ENCODE results near the gene SH3BP5. TPM values are rescaled to one million over a fixed set of nuclear protein-coding genes. Genes with fewer than 3 reads are reported as not detected.

Gene SH3BP5
- total RNA-seq, 2 donors from 2014 or later = 2.6 to 18.9 TPM

- no peak for DNase-seq (ENCODE audit: low spot score in 2 of 2)
- Mint-ChIP-seq H3K27ac (no peak overlapping the region), H3K9me3 (no peaks in the 10 kb centered on the region), H3K36me3 (no peaks in the 10 kb centered on the region)
- no peak for ATAC-seq
These were observed 15.4 kb downstream of the SH3BP5 start for GRCh38 chr3:15316998-15317435.

- ATAC-seq (no peak), DNase-seq (ENCODE audit: low spot score in 2 of 2) (no peak)
- Mint-ChIP-seq H3K9me3 (no peaks in the 10 kb centered on the region), H3K36me3 (no peaks in the 10 kb centered on the region), H3K27ac (no peak overlapping the region)
These were observed 17.4 kb downstream of the SH3BP5 start for GRCh38 chr3:15315003-15315402.

GRCh38 chr3:15314276-15314675 is 18.1 kb downstream of the SH3BP5 start:
- ATAC-seq = no peak
- no peak for DNase-seq (ENCODE audit: low spot score in 2 of 2)

GRCh38 chr3:15313461-15313860 is 18.9 kb downstream of the SH3BP5 start:
- H3K36me3 Mint-ChIP-seq = no peaks in the 10 kb centered on the region
- H3K27ac Mint-ChIP-seq = no peak overlapping the region
- no peaks in the 10 kb centered on the region for H3K9me3 Mint-ChIP-seq
- ATAC-seq (no peak), DNase-seq (ENCODE audit: low spot score in 2 of 2) (no peak)

More at GRCh38 chr3:15314276-15314675, 18.1 kb downstream of the SH3BP5 start:
- Mint-ChIP-seq H3K9me3 (no peaks in the 10 kb centered on the region), H3K36me3 (no peaks in the 10 kb centered on the region), H3K27ac (peak overlapping the region in 1 of 2 donors; percentile 62)

DNA sequence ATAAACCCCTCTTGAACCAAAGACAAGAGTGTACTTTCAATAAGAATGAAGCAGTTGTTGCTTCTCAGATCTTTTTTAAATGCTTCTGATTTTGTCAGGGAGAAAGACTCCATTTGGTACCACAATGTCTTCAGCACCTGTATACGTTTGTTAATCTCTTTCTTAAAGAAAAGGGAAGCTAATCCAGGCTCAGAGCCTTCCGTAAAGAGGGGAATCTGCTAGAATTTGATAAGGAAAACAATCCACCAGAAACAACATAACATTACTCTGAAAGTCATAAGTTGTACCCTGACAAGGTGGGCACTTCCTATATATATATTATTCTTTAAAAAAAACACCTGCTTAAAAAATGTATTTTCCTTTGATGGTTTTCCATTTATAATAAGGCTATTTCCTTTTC is 19.8 kb downstream of the SH3BP5 start:
- no peak for DNase-seq (ENCODE audit: low spot score in 2 of 2)
- Mint-ChIP-seq H3K27ac (no peak overlapping the region), H3K9me3 (no peaks in the 10 kb centered on the region), H3K36me3 (no peaks in the 10 kb centered on the region)
- no peak for ATAC-seq

DNA sequence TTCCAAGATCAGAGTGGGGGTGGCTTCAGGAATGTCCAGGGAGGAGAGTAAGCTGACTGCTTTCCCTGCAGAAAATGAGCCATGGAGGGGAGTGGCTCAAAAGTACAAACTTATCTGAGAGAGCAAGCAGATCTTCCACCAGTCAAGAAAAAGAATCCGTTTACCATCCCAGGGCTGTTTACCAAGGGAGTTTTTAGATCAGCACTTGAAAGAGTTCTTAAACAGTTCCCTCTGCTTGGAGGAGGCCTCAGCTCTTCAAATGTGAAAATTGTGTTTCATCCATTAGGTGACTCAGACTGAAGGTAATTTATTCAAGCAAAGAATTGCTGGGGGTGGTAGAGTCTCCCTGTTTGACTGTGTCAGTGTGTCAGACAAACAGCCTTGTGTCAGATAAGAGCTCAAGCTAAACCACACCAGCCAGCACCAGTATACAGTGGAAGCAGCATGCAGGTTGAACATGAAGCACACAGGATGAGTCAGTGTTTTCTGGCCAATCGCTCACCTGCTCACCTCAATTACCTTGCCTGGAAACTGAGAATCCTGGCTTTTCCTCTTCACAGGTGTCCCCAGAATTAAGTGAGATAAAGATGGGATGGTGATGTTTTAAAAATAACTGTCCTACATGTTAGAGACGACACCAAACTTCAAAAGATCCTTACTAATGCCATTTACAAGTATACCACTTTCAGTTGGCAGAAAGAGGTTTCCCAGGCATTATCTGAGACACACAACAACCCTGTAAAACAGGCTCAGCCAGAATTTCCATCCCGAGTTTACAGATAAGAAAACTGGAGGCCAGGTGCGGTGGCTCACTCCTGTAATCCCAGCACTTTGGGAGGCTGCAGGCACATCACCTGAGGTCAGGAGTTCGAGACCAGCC is 21.7 kb downstream of the SH3BP5 start:
- DNase-seq (ENCODE audit: low spot score in 2 of 2) (peak; percentile 64), ATAC-seq (peak; percentile 93 to 94)
- Mint-ChIP-seq H3K9me3 (no peaks in the 10 kb centered on the region), H3K27ac (peak overlapping the region; percentile 89 to 98), H3K36me3 (peaks cover 0 to 7% of the 10 kb centered on the region in 2 donors)

- DNase-seq (ENCODE audit: low spot score in 2 of 2) = peak in 1 of 2 donors; percentile 56
These were observed 22.6 kb downstream of the SH3BP5 start for GRCh38 chr3:15309662-15310335.

GRCh38 chr3:15307580-15307979 is 24.8 kb downstream of the SH3BP5 start:
- ATAC-seq (no peak), DNase-seq (ENCODE audit: low spot score in 2 of 2) (no peak)
- Mint-ChIP-seq H3K9me3 (peaks cover 0 to 5% of the 10 kb centered on the region in 2 donors), H3K27ac (no peak overlapping the region), H3K36me3 (peaks cover 8 to 30% of the 10 kb centered on the region in 2 donors)

More at GRCh38 chr3:15309662-15310335, 22.6 kb downstream of the SH3BP5 start:
- ATAC-seq = peak; percentile 71 to 72
- Mint-ChIP-seq H3K27ac (peak overlapping the region; percentile 89 to 98), H3K36me3 (peaks cover 0 to 15% of the 10 kb centered on the region in 2 donors), H3K9me3 (peaks cover 0 to 5% of the 10 kb centered on the region in 2 donors)

- Mint-ChIP-seq H3K27ac (no peak overlapping the region), H3K9me3 (peaks cover 0 to 5% of the 10 kb centered on the region in 2 donors), H3K36me3 (peaks cover 11 to 31% of the 10 kb centered on the region in 2 donors)
- no peak for DNase-seq (ENCODE audit: low spot score in 2 of 2)
- no peak for ATAC-seq
These were observed 25.4 kb downstream of the SH3BP5 start for GRCh38 chr3:15306979-15307359.

DNA sequence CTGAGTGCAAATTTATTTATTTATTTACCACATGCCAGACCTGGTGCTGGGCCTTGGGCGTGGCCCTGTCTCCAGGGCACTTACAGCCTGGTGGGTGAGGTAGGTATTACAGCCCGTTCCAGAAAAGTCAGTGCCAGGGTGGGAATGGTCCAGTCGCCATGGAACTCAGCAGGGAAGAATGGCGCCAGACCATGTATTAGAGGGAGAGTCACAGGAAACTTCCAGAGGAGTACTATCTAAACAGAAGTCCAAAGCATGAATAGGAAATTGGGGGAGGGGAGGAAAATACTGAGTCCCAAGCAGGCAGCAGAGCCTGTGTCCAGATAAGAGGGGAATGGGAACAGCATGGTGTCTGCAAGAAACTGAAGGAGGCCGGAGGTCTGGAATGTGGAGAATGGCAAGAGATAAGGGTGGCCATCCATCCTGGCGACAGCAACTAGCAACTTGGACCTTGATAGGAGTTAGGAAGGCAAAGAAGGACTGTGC is 27.0 kb downstream of the SH3BP5 start:
- ATAC-seq (no peak), DNase-seq (ENCODE audit: low spot score in 2 of 2) (no peak)
- peaks cover 19 to 43% of the 10 kb centered on the region in 2 donors for H3K36me3 Mint-ChIP-seq
- H3K27ac Mint-ChIP-seq = peak overlapping the region in 1 of 2 donors; percentile 75
- peaks cover 0 to 5% of the 10 kb centered on the region in 2 donors for H3K9me3 Mint-ChIP-seq

DNA sequence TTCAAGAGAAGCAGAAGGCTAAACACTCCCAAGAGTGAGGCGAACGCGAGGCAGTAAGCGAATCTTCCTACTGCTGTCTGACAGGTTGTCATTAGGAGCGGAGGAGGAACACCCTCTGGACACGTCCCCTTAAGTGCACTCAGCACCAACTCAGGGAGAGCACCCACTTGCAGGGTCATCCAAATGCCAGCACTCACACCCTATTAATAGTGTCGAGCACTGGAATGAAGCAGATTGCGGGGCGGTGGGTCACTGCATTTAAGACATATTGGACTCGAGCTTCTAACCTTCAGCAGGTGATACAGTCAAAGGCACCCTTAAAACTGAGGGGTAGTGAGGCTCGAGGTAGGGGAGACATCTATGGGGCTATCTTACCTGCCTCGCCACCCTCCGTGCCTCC is 28.7 kb downstream of the SH3BP5 start:
- H3K27ac Mint-ChIP-seq = no peak overlapping the region
- peaks cover under 1 to 6% of the 10 kb centered on the region in 2 donors for H3K9me3 Mint-ChIP-seq
- no peak for DNase-seq (ENCODE audit: low spot score in 2 of 2)
- ATAC-seq = no peak
- peaks cover 21 to 45% of the 10 kb centered on the region in 2 donors for H3K36me3 Mint-ChIP-seq

DNA sequence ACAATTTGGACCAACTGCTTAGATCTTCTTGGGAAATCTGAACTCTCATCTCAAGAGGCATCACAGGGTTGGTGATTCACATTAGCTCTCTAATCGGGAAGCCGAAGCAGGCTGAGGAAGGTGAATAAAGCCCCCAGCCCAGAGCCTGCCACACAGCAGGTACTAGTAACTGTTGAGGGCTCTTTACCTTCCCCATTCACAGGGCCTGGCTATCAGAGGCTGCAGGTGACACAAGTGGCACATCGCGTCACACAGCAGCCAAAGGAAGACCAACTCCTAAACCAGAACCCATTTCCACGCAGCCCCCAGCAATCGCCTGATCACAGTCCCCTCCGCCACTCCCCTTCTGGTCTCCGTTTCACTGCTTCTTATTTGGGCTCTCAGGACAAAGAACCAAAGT is 29.2 kb downstream of the SH3BP5 start:
- H3K36me3 Mint-ChIP-seq = peaks cover 26 to 49% of the 10 kb centered on the region in 2 donors
- DNase-seq (ENCODE audit: low spot score in 2 of 2) (no peak), ATAC-seq (no peak)
- H3K27ac Mint-ChIP-seq = no peak overlapping the region
- peaks cover 4 to 10% of the 10 kb centered on the region in 2 donors for H3K9me3 Mint-ChIP-seq

DNA sequence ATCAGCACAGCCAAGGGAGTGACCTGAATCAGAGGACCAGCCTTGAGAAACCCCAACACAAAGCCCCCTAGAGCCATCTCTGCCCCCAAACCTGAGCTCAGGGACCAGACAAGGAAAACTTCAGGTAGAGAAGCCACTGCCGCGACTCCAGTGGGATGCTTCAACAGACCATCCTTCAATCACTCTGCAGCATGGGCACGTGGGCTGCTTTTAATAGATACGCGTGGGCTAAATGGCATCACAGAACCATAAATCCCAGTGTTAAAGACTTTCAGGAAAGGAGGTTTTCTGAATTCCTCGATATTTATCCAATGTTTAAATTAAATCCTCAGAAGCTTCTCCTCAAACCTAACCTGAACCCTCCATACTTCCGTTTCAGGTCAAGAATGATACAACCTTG is 30.6 kb downstream of the SH3BP5 start:
- no peak for ATAC-seq
- H3K9me3 Mint-ChIP-seq = peaks cover 4 to 15% of the 10 kb centered on the region in 2 donors
- peaks cover 26 to 50% of the 10 kb centered on the region in 2 donors for H3K36me3 Mint-ChIP-seq
- no peak for DNase-seq (ENCODE audit: low spot score in 2 of 2)
- no peak overlapping the region for H3K27ac Mint-ChIP-seq

DNA sequence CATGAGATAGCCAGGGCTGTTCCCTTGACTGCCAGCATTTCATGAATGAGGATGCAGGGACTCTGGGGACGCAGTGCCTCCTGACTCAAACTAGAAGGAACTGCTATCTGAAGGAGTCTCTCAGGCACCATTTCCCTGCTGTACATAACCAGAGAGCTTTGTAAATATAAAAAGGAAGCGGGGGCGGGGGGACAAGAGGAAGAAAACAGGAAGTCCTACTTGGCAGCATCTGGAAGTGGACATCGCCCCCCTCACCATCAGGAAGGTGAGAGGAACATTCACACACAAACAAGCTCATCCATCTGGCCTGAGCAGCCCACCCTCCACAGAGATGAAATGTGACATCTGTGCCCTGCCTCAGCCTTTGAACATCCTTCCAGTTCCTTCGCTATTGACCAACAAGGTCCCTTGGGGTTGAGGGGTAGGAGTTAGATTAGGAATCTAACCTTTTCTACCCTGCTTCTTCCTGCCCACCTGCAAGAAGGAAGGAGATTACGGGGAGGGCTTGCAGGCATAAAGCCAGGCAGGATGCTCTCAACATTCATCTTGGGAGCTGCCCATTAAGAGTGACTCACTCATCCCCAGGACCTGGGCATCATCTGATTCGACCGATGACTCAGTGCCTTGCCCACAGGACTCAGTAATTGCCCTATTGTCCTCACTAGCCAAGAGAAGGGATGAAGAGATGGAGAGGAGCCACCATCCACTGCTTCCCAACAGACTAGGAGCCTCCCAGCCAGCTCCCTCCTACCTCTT is 31.9 kb downstream of the SH3BP5 start:
- Mint-ChIP-seq H3K9me3 (peaks cover 4 to 13% of the 10 kb centered on the region in 2 donors), H3K36me3 (peaks cover 26 to 46% of the 10 kb centered on the region in 2 donors), H3K27ac (peak overlapping the region in 1 of 2 donors; percentile 32)
- ATAC-seq (peak in 1 of 2 donors; percentile 89), DNase-seq (ENCODE audit: low spot score in 2 of 2) (no peak)

DNA sequence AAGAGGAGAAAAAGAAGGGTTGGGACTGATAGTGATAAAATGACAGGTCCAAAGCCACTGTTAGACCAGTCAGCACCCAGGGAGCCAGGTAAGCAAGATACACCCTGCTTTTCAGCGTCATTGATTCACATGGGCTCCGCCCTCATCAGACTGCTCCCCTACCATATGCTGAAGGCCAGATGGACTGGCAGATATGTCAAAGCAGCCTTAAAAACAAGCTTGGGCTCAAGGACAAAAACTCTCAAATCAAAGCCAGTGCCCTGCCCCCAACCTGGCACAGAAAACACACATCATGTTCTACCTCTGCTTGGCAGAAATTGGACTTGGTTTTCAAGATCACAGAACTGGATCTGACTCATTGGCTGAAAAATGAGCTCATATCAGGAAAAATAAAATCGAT is 33.4 kb downstream of the SH3BP5 start:
- Mint-ChIP-seq H3K36me3 (peaks cover 26 to 39% of the 10 kb centered on the region in 2 donors), H3K9me3 (peaks cover 4 to 10% of the 10 kb centered on the region in 2 donors), H3K27ac (peak overlapping the region in 1 of 2 donors; percentile 37)
- ATAC-seq (peak in 1 of 2 donors; percentile 29), DNase-seq (ENCODE audit: low spot score in 2 of 2) (no peak)

- H3K9me3 Mint-ChIP-seq = peaks cover 4 to 10% of the 10 kb centered on the region in 2 donors
- H3K36me3 Mint-ChIP-seq = peaks cover 26 to 34% of the 10 kb centered on the region in 2 donors
- peak; percentile 41 to 87 for ATAC-seq
- no peak for DNase-seq (ENCODE audit: low spot score in 2 of 2)
- peak overlapping the region in 1 of 2 donors; percentile 37 for H3K27ac Mint-ChIP-seq
These were observed 33.9 kb downstream of the SH3BP5 start for GRCh38 chr3:15298504-15298903.

Data from activated naive CD4-positive, alpha-beta T cell treated with anti-CD3 and anti-CD28 coated beads, Interleukin-2, amount 50 U/mL, for 72 hours (primary cell).